Measurements from ENCODE around the gene CD300C.

CD300C gene

DNA sequence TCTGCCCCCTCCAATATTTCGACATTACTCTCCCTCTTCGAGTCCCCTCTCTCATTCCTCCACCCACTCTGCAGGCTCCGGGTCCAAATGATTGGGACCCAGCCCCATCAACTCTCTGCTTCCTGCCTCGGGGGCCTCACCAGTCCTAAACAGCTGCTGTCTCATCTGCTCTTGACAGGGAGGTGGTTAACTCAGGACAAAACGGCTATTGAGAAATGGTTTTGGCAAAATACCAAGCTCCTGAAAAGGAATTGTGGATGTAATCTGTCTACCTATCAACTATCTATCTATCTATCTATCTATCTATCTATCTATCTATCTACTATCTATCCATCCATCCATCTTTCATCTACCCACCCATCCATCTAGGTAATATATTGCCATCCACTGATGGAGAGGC is 19.2 kb upstream of the CD300C start:
- Histone ChIP-seq H3K9me2 (replicated peaks; ENCODE audit: control insufficient read depth, low read length) (no peaks in the 10 kb centered on the region), H3K9me3 (ENCODE audit: control insufficient read depth, insufficient read depth, low read length) (no peaks in the 10 kb centered on the region), H3K4me3 (ENCODE audit: low read length) (no peak overlapping the region), H3F3A (ENCODE audit: control insufficient read depth, insufficient read depth) (no peaks in the 10 kb centered on the region), H3K36me3 (ENCODE audit: control insufficient read depth, low read length) (no peaks in the 10 kb centered on the region), H3K79me2 (ENCODE audit: control insufficient read depth, low read length) (no peaks in the 10 kb centered on the region), H3K27me3 (ENCODE audit: control insufficient read depth, low read length) (no peaks in the 10 kb centered on the region), H3K27ac (ENCODE audit: low read depth, low read length) (no peak overlapping the region), H3K4me1 (ENCODE audit: control insufficient read depth, low read length) (no peaks in the 10 kb centered on the region), H4K20me1 (ENCODE audit: control insufficient read depth, insufficient read depth, low read depth, low read length) (no peaks in the 10 kb centered on the region), H3K4me2 (ENCODE audit: low read length) (no peak overlapping the region)
- TF ChIP-seq EZH2phosphoT487 (IDR thresholded peaks at IDR 0.05; ENCODE audit: borderline replicate concordance, low read length) = no peak
- TF ChIP-seq, protein P1, sequence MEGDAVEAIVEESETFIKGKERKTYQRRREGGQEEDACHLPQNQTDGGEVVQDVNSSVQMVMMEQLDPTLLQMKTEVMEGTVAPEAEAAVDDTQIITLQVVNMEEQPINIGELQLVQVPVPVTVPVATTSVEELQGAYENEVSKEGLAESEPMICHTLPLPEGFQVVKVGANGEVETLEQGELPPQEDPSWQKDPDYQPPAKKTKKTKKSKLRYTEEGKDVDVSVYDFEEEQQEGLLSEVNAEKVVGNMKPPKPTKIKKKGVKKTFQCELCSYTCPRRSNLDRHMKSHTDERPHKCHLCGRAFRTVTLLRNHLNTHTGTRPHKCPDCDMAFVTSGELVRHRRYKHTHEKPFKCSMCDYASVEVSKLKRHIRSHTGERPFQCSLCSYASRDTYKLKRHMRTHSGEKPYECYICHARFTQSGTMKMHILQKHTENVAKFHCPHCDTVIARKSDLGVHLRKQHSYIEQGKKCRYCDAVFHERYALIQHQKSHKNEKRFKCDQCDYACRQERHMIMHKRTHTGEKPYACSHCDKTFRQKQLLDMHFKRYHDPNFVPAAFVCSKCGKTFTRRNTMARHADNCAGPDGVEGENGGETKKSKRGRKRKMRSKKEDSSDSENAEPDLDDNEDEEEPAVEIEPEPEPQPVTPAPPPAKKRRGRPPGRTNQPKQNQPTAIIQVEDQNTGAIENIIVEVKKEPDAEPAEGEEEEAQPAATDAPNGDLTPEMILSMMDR (IDR thresholded peaks at IDR 0.05; ENCODE audit: low read depth, low read length, poor library complexity, severe bottlenecking) = no peak

DNA sequence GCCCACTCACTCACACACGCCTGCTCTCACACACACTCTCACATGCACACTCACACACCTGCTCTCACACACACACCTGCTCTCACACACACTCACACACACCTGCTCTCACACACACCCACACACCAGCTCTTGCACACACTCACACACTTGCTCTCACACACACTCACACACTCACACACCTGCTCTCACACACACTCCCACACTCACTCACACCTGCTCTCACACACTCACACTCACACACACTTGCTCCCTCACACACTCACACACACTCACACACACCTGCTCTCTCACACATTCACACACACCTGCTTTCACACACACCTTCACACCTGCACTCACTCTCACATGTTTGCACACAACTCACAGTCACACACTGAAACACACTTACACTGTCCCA is 17.4 kb upstream of the CD300C start:
- no peaks in the 10 kb centered on the region for H3K4me1 ChIP-seq (ENCODE audit: control insufficient read depth, low read length)
- no peaks in the 10 kb centered on the region for H3F3A ChIP-seq (ENCODE audit: control insufficient read depth, insufficient read depth)
- H3K27me3 ChIP-seq (ENCODE audit: control insufficient read depth, low read length) = no peaks in the 10 kb centered on the region
- no peaks in the 10 kb centered on the region for H3K79me2 ChIP-seq (ENCODE audit: control insufficient read depth, low read length)
- H3K4me2 ChIP-seq (ENCODE audit: low read length) = no peak overlapping the region
- no peak overlapping the region for H3K4me3 ChIP-seq (ENCODE audit: low read length)
- no peaks in the 10 kb centered on the region for H3K9me2 ChIP-seq (replicated peaks; ENCODE audit: control insufficient read depth, low read length)
- H3K36me3 ChIP-seq (ENCODE audit: control insufficient read depth, low read length) = no peaks in the 10 kb centered on the region
- H3K27ac ChIP-seq (ENCODE audit: low read depth, low read length) = no peak overlapping the region
- no peaks in the 10 kb centered on the region for H4K20me1 ChIP-seq (ENCODE audit: control insufficient read depth, insufficient read depth, low read depth, low read length)
- H3K9me3 ChIP-seq (ENCODE audit: control insufficient read depth, insufficient read depth, low read length) = no peaks in the 10 kb centered on the region
- TF ChIP-seq, protein P1 (IDR thresholded peaks at IDR 0.05; ENCODE audit: low read depth, low read length, poor library complexity, severe bottlenecking) = no peak
- TF ChIP-seq EZH2phosphoT487 (IDR thresholded peaks at IDR 0.05; ENCODE audit: borderline replicate concordance, low read length) = no peak

- H3K36me3 ChIP-seq (ENCODE audit: control insufficient read depth, low read length) = no peaks in the 10 kb centered on the region
- H4K20me1 ChIP-seq (ENCODE audit: control insufficient read depth, insufficient read depth, low read depth, low read length) = no peaks in the 10 kb centered on the region
- no peaks in the 10 kb centered on the region for H3K9me3 ChIP-seq (ENCODE audit: control insufficient read depth, insufficient read depth, low read length)
- no peak overlapping the region for H3K27ac ChIP-seq (ENCODE audit: low read depth, low read length)
- H3K9me2 ChIP-seq (replicated peaks; ENCODE audit: control insufficient read depth, low read length) = no peaks in the 10 kb centered on the region
- H3F3A ChIP-seq (ENCODE audit: control insufficient read depth, insufficient read depth) = no peaks in the 10 kb centered on the region
- H3K79me2 ChIP-seq (ENCODE audit: control insufficient read depth, low read length) = no peaks in the 10 kb centered on the region
- H3K27me3 ChIP-seq (ENCODE audit: control insufficient read depth, low read length) = no peaks in the 10 kb centered on the region
- no peaks in the 10 kb centered on the region for H3K4me1 ChIP-seq (ENCODE audit: control insufficient read depth, low read length)
- TF ChIP-seq EZH2phosphoT487 (IDR thresholded peaks at IDR 0.05; ENCODE audit: borderline replicate concordance, low read length) = no peak
- TF ChIP-seq, protein P1 (IDR thresholded peaks at IDR 0.05; ENCODE audit: low read depth, low read length, poor library complexity, severe bottlenecking) = no peak
- no peak overlapping the region for H3K4me2 ChIP-seq (ENCODE audit: low read length)
- no peak overlapping the region for H3K4me3 ChIP-seq (ENCODE audit: low read length)
Observed at GRCh38 chr17:74561586-74561985, 15.7 kb upstream of the CD300C start.

Data from DOHH2 (cell line).